Upper lobe of left lung (tissue), 6 donors: ENCODE measurements around the gene IFT43. TPM values are rescaled to one million over a fixed set of nuclear protein-coding genes. Genes with fewer than 3 reads are reported as not detected.
A peak's percentile ranks its signal among the peaks of the same experiment; 100 is the strongest.

Experiments
- ATAC-seq, 2 donors: fragments of 200-7000 bp; cut with Tn5 transposase; one replicate each; pipeline ENCODE4 v1.9.1; 2022; ENCODE audit warnings: mild to moderate bottlenecking in 2 of 2, moderate library complexity in 2 of 2; ENCODE audit not compliant: low FRiP score in 2 of 2
- DNase-seq, 2 donors: peaks; one replicate each; pipeline ENCODE4 v3.0.0-alpha.2; 2019 to 2020
- H3K27ac ChIP-seq, 4 donors: fragments of 200-600 bp; sonication (generic); one replicate each; pipeline ENCODE4 v1.5.1; 2016 to 2019
- H3K27me3 ChIP-seq, 4 donors: fragments of 200-600 bp; sonication (generic); one replicate each; pipeline ENCODE4 v1.5.1; 2017 to 2019
- H3K36me3 ChIP-seq, 4 donors: fragments of 200-600 bp; sonication (generic); one replicate each; pipeline ENCODE4 v1.5.1; 2016 to 2019
- H3K4me1 ChIP-seq, 4 donors: fragments of 200-600 bp; sonication (generic); one replicate each; pipeline ENCODE4 v1.5.1; 2018 to 2019
- H3K4me3 ChIP-seq, 4 donors: fragments of 200-600 bp; sonication (generic); one replicate each; pipeline ENCODE4 v1.5.1; 2017 to 2019; ENCODE audit warnings: mild to moderate bottlenecking in 2 of 4, moderate library complexity in 1 of 4
- H3K9me3 ChIP-seq, 4 donors: fragments of 200-600 bp; sonication (generic); one replicate each; pipeline ENCODE4 v1.5.1; 2018 to 2019
- EP300 ChIP-seq, 4 donors: sonication (generic); formaldehyde crosslinking; IDR thresholded peaks; one replicate each; pipeline ENCODE4 v1.5.1; 2017; ENCODE audit warnings: antibody characterized with exemption in 4 of 4, control low read depth in 2 of 4
- POLR2A ChIP-seq, 4 donors: fragments of 450-650 bp; IDR thresholded peaks; one replicate each; pipeline ENCODE4 v1.5.1; 2016 to 2017; ENCODE audit warnings: antibody characterized with exemption in 4 of 4, mild to moderate bottlenecking in 2 of 4
- POLR2AphosphoS5 ChIP-seq, 2 donors: sonication (generic); formaldehyde crosslinking; IDR thresholded peaks; one replicate each; pipeline ENCODE4 v1.5.1; 2017; ENCODE audit warnings: antibody characterized with exemption in 2 of 2
- WGBS, 2 donors: methylation state at CpG; one replicate each; pipeline ENCODE4 v1.1.5; 2017 to 2018; 5-methylcytosine and 5-hydroxymethylcytosine counted together
- total RNA-seq, 6 donors: library from RNA; depleted of rRNA in 4 of 6; stranded (reverse); fragments of >200 nt in 4 of 6; gene quantifications; one replicate each; pipeline versions ENCODE4 v1.1.0 to v1.2.1, GENCODE V29; 2016 to 2021
- TF ChIP-seq, protein P1 (sequence below), 6 experiments: fragments of 450-650 bp in 4 of 6; fragments of 200-600 bp in 2 of 6; sonication (generic) in 2 of 6; IDR thresholded peaks; one replicate each; pipeline ENCODE4 v1.5.1; 2016 to 2019; ENCODE audit warnings: antibody characterized with exemption in 6 of 6
- donor health status: DM: no; HTN: no; CAD: no; lungs with moderate emphysema.
- donor health status: DM: no; HTN: yes; CAD: no; lungs with severe emphysema.

The IFT43 gene
- total RNA-seq, 6 donors from 2014 or later, result 16.0 to 44.4 (median 34.9) TPM

DNA sequence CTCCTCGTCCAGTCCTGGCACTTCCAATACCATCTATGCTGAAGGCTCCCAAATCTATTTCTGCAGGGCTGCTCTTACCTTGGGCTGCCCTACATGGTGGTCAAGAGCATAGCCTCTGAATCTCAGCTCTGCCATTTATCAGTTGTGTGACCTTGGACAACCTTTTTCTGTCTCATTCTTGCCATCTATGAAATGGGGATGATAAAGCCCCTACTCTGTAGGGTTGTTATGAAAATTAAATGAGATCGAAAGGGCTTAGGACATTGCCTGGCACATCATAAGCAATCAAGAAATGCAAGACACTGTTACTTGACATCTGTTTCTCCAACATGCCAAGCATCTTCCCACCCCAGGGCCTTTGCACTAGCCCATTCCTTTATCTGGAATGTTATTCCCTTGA lies 120.6 kb downstream of the IFT43 start:
- Histone ChIP-seq H3K27ac (no peak overlapping the region), H3K36me3 (no peaks in the 10 kb centered on the region), H3K9me3 (no peaks in the 10 kb centered on the region), H3K4me3 (no peak overlapping the region), H3K4me1 (peaks cover 0 to under 1% (median 0%) of the 10 kb centered on the region in 4 donors), H3K27me3 (no peaks in the 10 kb centered on the region)
- 70 to 87% methylated on average over 2 of the region's 2 CpGs for WGBS, 2 donors
- ATAC-seq (no peak), DNase-seq (no peak)
- TF ChIP-seq, protein P1, sequence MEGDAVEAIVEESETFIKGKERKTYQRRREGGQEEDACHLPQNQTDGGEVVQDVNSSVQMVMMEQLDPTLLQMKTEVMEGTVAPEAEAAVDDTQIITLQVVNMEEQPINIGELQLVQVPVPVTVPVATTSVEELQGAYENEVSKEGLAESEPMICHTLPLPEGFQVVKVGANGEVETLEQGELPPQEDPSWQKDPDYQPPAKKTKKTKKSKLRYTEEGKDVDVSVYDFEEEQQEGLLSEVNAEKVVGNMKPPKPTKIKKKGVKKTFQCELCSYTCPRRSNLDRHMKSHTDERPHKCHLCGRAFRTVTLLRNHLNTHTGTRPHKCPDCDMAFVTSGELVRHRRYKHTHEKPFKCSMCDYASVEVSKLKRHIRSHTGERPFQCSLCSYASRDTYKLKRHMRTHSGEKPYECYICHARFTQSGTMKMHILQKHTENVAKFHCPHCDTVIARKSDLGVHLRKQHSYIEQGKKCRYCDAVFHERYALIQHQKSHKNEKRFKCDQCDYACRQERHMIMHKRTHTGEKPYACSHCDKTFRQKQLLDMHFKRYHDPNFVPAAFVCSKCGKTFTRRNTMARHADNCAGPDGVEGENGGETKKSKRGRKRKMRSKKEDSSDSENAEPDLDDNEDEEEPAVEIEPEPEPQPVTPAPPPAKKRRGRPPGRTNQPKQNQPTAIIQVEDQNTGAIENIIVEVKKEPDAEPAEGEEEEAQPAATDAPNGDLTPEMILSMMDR (IDR thresholded peaks at IDR 0.05), result no peak
- TF ChIP-seq POLR2A (IDR thresholded peaks at IDR 0.05), result no peak
- no peak for TF ChIP-seq EP300 (IDR thresholded peaks at IDR 0.05)
- TF ChIP-seq POLR2AphosphoS5 (IDR thresholded peaks at IDR 0.05), result no peak

DNA sequence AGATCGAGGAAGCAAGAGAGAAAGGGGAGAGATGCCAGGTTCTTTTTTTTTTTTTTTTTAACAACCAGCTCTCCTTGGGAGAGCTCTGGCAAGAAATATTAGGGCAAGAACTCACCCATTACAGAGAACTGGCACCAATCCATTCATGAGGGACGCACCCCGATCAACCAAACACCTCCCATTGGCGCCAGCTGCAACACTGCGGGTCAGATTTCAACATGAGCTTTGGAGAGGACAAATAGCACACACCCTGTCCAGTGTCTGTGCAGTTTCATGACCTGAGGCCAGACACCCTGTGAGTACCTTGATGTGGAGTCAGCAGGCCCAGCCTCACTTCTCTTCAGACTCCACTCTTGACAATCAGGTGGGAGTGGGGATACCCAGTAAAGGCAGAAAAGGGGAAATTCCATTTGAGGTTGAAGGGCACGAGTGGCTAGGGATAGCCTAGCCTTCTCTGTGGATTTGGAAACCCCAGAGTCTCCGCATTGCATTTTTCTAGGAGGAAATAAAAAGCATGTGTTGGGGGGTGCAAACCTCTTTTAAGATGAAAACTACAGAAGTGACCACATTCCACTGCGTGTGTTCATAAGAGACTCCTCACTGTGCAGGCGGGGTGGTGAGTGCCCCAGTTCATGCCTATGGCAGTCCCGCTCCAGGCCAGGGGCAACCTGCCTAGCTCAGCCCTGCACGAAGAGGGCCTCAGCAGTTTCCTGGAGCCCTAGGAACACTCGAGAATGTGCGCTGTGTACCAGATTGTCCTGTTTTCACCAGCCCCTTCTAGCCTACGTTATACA lies 123.7 kb downstream of the IFT43 start:
- Histone ChIP-seq H3K27me3 (no peaks in the 10 kb centered on the region), H3K4me3 (no peak overlapping the region), H3K4me1 (no peaks in the 10 kb centered on the region), H3K27ac (no peak overlapping the region), H3K9me3 (no peaks in the 10 kb centered on the region), H3K36me3 (no peaks in the 10 kb centered on the region)
- no peak for TF ChIP-seq EP300 (IDR thresholded peaks at IDR 0.05)
- no peak for TF ChIP-seq POLR2A (IDR thresholded peaks at IDR 0.05)
- TF ChIP-seq POLR2AphosphoS5 (IDR thresholded peaks at IDR 0.05), result no peak
- TF ChIP-seq, protein P1 (IDR thresholded peaks at IDR 0.05), result no peak
- ATAC-seq, result no peak
- 66% methylated on average over 14 of the region's 14 CpGs for WGBS, 2 donors
- no peak for DNase-seq

DNA sequence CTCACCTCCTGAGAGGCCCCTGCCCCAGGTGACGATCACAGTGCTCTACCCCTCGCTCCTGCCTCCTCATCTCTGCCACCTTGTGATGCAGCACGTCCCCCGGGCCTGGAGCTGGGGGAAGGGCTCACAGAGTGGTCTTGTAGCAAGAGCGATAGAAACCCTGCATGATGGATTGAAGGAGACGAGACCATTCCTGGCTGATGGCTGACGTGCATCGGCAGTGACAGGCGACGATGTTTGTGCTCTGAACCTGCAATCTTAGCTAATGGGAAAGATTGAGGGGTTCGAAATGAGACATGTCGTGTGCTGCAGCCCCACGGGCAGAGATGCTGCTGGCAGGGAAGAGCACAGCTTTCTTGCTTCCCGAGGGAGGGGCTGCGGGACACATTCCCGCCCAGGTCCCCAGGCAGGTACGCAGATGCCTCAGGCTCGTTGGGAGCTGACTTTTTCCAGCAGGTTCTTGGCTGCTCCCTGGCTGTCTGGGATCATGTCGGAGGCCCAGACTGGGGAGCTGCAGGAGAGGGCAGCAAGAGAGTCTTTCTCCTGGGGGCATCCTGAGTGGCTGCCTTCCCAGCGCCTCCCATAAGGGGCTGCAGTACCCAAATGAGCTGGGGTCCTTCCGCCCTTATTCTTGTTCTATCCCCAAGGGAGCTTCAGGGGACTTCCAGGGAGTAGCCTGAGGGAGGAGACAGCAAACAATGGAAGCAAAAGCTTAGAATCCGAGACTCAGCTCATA lies 127.5 kb downstream of the IFT43 start:
- Histone ChIP-seq H3K4me1 (no peaks in the 10 kb centered on the region), H3K36me3 (no peaks in the 10 kb centered on the region), H3K4me3 (no peak overlapping the region), H3K9me3 (no peaks in the 10 kb centered on the region), H3K27ac (no peak overlapping the region), H3K27me3 (no peaks in the 10 kb centered on the region)
- WGBS, 2 donors, result 64 to 67% methylated on average over 17 to 22 of the region's 22 CpGs
- no peak for TF ChIP-seq POLR2AphosphoS5 (IDR thresholded peaks at IDR 0.05)
- TF ChIP-seq EP300 (IDR thresholded peaks at IDR 0.05), result no peak
- no peak for TF ChIP-seq POLR2A (IDR thresholded peaks at IDR 0.05)
- TF ChIP-seq, protein P1 (IDR thresholded peaks at IDR 0.05), result no peak
- ATAC-seq (no peak), DNase-seq (peak in 1 of 2 donors; percentile 44)

DNA sequence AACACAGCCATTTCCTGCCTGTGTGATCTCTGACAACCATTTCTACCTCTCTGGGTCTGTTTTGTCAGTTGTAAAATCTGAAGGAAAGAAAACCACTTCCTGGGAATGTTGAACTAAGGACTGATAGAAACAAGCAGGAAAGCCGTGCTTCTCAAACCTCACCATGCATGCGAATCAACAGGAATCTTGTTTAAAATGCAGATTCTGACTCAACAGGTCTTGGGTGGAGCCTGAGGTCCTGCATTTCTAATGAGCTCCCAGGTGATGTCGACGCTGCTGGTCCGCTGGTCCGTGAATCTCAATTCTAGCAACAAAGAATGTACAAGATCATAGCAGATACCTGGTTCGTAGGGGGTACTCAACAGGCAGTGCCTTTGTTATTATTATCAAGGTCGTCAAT lies 128.1 kb downstream of the IFT43 start:
- Histone ChIP-seq H3K4me1 (no peaks in the 10 kb centered on the region), H3K9me3 (no peaks in the 10 kb centered on the region), H3K36me3 (no peaks in the 10 kb centered on the region), H3K27me3 (no peaks in the 10 kb centered on the region), H3K27ac (no peak overlapping the region), H3K4me3 (no peak overlapping the region)
- DNase-seq (no peak), ATAC-seq (no peak)
- TF ChIP-seq POLR2A (IDR thresholded peaks at IDR 0.05) (no peak), EP300 (IDR thresholded peaks at IDR 0.05) (no peak), POLR2AphosphoS5 (IDR thresholded peaks at IDR 0.05) (no peak)
- TF ChIP-seq, protein P1 (IDR thresholded peaks at IDR 0.05), result no peak
- WGBS, 2 donors, result 56 to 62% methylated on average over 8 of the region's 8 CpGs
